Measurements from ENCODE around the gene CYP1B1. TPM values are rescaled to one million over a fixed set of nuclear protein-coding genes. Genes with fewer than 3 reads are reported as not detected.
"Not testable (repeated sequence)": the region's sequence is repeated elsewhere in the genome, so short reads cannot be mapped to it uniquely, and the experiment has no call there.

The CYP1B1 gene
- total RNA-seq, 1 experiment from 2014 or later = 5.5 TPM

GRCh38 chr2:38057651-38058410, 18.1 kb downstream of the CYP1B1 start:
- in situ Hi-C loops (cut with HindIII; ENCODE audit: low pct_unique_long_range_greater_than_20kb, low sequenced_read_pairs) = no loop called here
- peak; percentile 61 for DNase-seq (ENCODE audit: low read depth)

GRCh38 chr2:38056216-38056615, 19.7 kb downstream of the CYP1B1 start:
- DNase-seq (ENCODE audit: low read depth) = peak; percentile 33
- in situ Hi-C loops (cut with HindIII; ENCODE audit: low pct_unique_long_range_greater_than_20kb, low sequenced_read_pairs) = no loop called here

DNA sequence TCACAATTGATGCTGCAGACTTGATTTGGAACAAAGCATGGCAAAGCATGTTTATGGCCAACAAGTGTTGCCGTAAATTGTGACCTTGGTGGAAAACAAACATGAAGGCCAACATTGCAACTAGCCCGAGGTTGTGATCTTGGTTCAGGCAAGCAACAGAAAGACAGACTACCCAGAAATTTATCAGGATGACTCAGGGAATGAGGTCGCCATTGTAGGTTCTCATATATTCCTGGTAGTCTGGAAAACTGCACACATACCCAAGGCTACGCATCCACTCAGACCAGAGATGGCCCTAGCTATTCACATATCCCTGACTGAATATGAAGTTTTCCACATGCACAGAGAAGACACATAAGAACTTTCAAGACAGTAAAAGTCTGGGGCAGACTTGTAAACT, 30.1 kb downstream of the CYP1B1 start:
- no peak for DNase-seq (ENCODE audit: low read depth)
- in situ Hi-C loops (cut with HindIII; ENCODE audit: low pct_unique_long_range_greater_than_20kb, low sequenced_read_pairs) = no loop called here

GRCh38 chr2:38039121-38039910, 36.6 kb downstream of the CYP1B1 start:
- in situ Hi-C loops (cut with HindIII; ENCODE audit: low pct_unique_long_range_greater_than_20kb, low sequenced_read_pairs) = no loop called here
- no peak for DNase-seq (ENCODE audit: low read depth)

GRCh38 chr2:38038682-38039081, 37.3 kb downstream of the CYP1B1 start:
- DNase-seq (ENCODE audit: low read depth) = no peak
- in situ Hi-C loops (cut with HindIII; ENCODE audit: low pct_unique_long_range_greater_than_20kb, low sequenced_read_pairs) = no loop called here

DNA sequence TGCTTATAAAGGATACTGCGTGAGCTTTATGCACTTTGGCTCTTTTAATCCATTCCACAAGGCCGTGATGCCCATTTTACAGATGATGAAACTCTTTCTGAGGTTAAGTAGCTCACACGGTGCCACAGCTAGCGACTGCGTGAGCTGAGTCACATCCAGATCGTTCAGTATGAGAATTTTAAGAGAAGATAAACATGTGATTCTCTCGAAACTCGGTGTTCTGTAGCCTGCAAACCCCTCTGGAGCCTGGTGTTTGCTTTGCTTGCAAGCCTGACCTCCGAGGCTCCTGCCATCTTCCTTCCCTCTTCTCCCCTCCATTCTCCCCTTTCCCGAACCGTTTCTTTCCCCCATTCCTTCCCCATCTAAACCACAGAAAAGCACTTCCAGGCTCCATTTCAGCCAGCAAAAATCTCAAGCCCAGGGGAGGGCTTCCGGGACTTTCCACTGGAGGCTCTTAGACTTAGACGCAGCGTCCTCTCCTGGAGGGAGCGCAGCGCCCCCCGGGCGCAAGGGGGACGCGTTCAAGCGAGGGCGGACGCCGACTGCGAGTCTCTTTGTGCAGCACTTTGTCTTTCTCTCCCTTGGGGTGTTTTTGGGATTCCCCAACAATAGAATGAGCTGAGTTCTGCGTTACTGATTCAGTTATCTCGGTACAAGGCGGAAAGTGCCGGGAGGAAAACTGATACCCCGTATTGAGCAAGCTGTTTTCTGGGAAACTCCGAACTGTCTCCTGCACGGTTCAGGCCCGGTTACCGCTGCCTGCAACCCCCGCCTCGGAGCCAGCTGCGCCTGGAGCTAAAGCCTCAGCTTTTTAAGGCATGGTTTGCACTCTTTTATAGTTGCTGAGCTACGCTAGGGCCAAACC, 38.0 kb downstream of the CYP1B1 start:
- in situ Hi-C loops (cut with HindIII; ENCODE audit: low pct_unique_long_range_greater_than_20kb, low sequenced_read_pairs) = no loop called here
- no peak for DNase-seq (ENCODE audit: low read depth)

DNA sequence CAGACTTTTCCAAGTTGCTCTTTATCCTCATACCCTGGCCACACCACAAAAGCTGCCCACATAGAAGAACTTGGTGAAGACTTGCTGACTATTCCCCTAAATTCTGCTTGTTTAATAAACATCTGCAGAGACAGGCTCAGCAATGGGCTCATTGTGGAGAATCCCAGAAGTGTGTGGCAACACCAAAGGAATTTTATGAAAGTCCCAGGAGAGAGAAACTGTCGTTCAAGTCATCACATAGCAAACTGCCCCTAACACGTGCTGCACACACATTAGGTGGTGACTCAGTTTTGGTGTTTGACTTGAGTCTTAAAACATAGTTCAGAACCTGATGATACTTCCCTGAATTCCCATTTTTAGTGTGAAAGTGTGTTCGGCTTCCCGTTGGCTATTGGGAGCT, 38.6 kb downstream of the CYP1B1 start:
- no peak for DNase-seq (ENCODE audit: low read depth)
- in situ Hi-C loops (cut with HindIII; ENCODE audit: low pct_unique_long_range_greater_than_20kb, low sequenced_read_pairs) = no loop called here

DNA sequence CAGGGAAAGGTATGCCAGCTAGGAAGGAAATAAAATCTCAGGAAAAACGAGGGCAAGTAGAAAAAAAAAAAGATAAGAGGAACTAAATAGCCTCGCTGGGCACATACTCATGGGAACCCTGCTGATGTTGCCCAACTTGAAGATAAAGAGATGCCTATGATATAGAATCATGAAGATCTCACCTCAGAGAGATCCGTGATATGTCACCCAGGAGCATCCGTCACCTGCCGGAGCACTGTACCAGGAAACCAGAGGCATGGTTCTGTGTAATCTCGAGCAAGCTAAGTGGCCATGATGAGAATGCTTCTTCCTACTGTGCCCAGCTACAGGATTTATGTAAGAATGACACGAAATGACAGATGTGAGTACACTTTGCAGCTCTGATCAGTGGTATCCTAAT, 40.0 kb downstream of the CYP1B1 start:
- DNase-seq (ENCODE audit: low read depth) = no peak
- in situ Hi-C loops (cut with HindIII; ENCODE audit: low pct_unique_long_range_greater_than_20kb, low sequenced_read_pairs) = no loop called here

DNA sequence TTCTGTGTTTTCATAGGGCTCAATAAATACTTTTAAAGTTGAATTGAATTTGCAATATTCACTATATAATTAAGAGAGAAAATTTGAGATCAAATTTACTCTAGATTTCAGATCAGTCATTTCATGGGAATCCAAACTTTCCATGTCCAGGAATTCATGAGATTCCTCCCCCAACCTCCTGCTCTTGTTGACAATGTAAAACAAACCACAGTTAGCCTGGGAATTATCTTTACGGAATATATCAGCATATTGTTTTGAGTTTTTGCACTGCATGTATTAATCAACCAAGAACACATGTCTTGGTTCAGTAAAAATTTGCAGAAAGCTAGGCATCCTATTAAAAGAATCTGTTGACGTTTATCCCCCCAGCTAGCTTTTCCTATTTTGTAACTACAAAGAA, 42.3 kb downstream of the CYP1B1 start:
- no peak for DNase-seq (ENCODE audit: low read depth)
- in situ Hi-C loops (cut with HindIII; ENCODE audit: low pct_unique_long_range_greater_than_20kb, low sequenced_read_pairs) = no loop called here

DNA sequence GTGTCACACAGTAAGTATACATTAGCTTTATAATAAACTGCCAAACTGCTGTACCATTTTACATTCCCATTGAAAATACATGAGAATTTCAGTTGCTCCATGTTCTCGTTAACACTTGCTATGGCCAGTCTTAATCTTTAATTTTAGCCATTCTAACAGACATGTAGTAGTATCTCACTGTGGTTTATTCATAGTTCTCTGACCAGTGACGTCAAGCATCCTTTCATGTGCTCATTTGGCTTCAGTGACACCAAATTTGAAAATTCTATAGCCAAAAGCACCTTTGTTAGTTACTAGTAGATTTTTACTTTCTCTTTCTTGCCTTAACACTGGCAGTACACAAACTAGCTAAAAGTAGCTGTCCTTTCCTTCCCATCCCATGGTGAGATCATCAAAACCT, 43.0 kb downstream of the CYP1B1 start:
- in situ Hi-C loops (cut with HindIII; ENCODE audit: low pct_unique_long_range_greater_than_20kb, low sequenced_read_pairs) = no loop called here
- DNase-seq (ENCODE audit: low read depth) = no peak

GRCh38 chr2:38030635-38031355, 45.2 kb downstream of the CYP1B1 start:
- DNase-seq (ENCODE audit: low read depth) = no peak
- in situ Hi-C loops (cut with HindIII; ENCODE audit: low pct_unique_long_range_greater_than_20kb, low sequenced_read_pairs) = no loop called here

- DNase-seq (ENCODE audit: low read depth) = no peak
- in situ Hi-C loops (cut with HindIII; ENCODE audit: low pct_unique_long_range_greater_than_20kb, low sequenced_read_pairs) = no loop called here
These were observed 46.4 kb downstream of the CYP1B1 start for GRCh38 chr2:38029512-38029911.

DNA sequence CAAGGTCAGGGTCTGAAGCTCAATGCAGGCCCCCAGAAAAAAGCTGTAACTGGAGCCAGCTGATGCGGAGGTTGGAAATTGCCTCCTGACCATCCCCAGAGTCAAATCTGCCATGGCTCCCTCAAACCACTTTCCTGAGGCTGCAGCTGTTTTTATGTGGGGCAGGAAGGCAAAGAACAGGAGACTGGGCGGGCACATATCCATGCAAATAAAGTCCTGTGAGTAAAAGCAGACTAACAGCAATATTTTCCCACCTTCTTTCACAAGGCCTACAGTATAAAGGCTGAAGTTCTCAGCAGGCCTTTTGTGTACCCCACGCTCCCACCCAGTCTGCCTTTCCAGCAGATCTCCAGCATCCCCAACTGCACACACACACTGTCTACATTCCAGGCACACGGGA, 47.1 kb downstream of the CYP1B1 start:
- in situ Hi-C loops (cut with HindIII; ENCODE audit: low pct_unique_long_range_greater_than_20kb, low sequenced_read_pairs) = no loop called here
- no peak for DNase-seq (ENCODE audit: low read depth)

- no peak for DNase-seq (ENCODE audit: low read depth)
- in situ Hi-C loops (cut with HindIII; ENCODE audit: low pct_unique_long_range_greater_than_20kb, low sequenced_read_pairs) = no loop called here
These were observed 49.1 kb downstream of the CYP1B1 start for GRCh38 chr2:38026846-38027245.

DNA sequence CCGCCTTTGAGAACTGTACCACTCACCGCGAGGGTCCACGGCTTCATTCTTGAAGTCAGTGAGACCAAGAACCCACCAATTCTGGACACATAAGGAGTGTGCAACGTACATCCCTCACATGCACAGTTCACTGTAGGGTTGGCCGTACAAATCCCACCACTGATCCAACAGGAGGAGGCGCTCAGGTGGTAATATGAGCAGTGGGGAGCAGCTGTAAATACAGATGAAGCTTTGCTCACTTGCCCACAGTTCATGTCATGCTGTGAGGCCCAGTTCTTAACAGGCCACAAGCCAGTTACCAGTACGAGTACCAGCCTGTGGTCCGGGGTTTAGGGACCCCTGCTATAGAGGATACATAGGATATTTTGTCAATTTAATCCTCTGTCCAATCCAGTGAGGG, 54.4 kb downstream of the CYP1B1 start:
- no peak for DNase-seq (ENCODE audit: low read depth)
- in situ Hi-C loops (cut with HindIII; ENCODE audit: low pct_unique_long_range_greater_than_20kb, low sequenced_read_pairs) = no loop called here

- DNase-seq (ENCODE audit: low read depth); in situ Hi-C loops (cut with HindIII; ENCODE audit: low pct_unique_long_range_greater_than_20kb, low sequenced_read_pairs): not testable (repeated sequence)
These were observed 55.4 kb downstream of the CYP1B1 start for GRCh38 chr2:38020359-38021069.

- in situ Hi-C loops (cut with HindIII; ENCODE audit: low pct_unique_long_range_greater_than_20kb, low sequenced_read_pairs) = no loop called here
These were observed 58.1 kb downstream of the CYP1B1 start for GRCh38 chr2:38017836-38018235.

More at GRCh38 chr2:38017836-38018235, 58.1 kb downstream of the CYP1B1 start:
- DNase-seq (ENCODE audit: low read depth) = no peak
